ENCODE measurements around the gene CADPS.

CADPS gene

GRCh38 chr3:62482961-62483360 lies 392.3 kb downstream of the CADPS start:
- DNase-seq (ENCODE audit: low read depth) = no peak
- TF ChIP-seq CTCF (IDR thresholded peaks at IDR 0.05; ENCODE audit: low read depth, low read length, missing control alignments) = no peak
- no peak overlapping the region for H3K4me3 ChIP-seq (ENCODE audit: low read depth, low read length)

GRCh38 chr3:62481962-62482361 lies 393.3 kb downstream of the CADPS start:
- no peak for TF ChIP-seq CTCF (IDR thresholded peaks at IDR 0.05; ENCODE audit: low read depth, low read length, missing control alignments)
- no peak for DNase-seq (ENCODE audit: low read depth)
- H3K4me3 ChIP-seq (ENCODE audit: low read depth, low read length) = no peak overlapping the region

GRCh38 chr3:62480056-62480455 lies 395.2 kb downstream of the CADPS start:
- DNase-seq (ENCODE audit: low read depth) = no peak

GRCh38 chr3:62479326-62479725 lies 395.9 kb downstream of the CADPS start:
- no peak overlapping the region for H3K4me3 ChIP-seq (ENCODE audit: low read depth, low read length)
- no peak for DNase-seq (ENCODE audit: low read depth)
- no peak for TF ChIP-seq CTCF (IDR thresholded peaks at IDR 0.05; ENCODE audit: low read depth, low read length, missing control alignments)

More at GRCh38 chr3:62480056-62480455, 395.2 kb downstream of the CADPS start:
- H3K4me3 ChIP-seq (ENCODE audit: low read depth, low read length) = no peak overlapping the region
- TF ChIP-seq CTCF (IDR thresholded peaks at IDR 0.05; ENCODE audit: low read depth, low read length, missing control alignments) = no peak

- no peak for TF ChIP-seq CTCF (IDR thresholded peaks at IDR 0.05; ENCODE audit: low read depth, low read length, missing control alignments)
- no peak for DNase-seq (ENCODE audit: low read depth)
- H3K4me3 ChIP-seq (ENCODE audit: low read depth, low read length) = no peak overlapping the region
These were observed 399.9 kb downstream of the CADPS start for GRCh38 chr3:62475306-62475705.

- TF ChIP-seq CTCF (IDR thresholded peaks at IDR 0.05; ENCODE audit: low read depth, low read length, missing control alignments) = no peak
- no peak overlapping the region for H3K4me3 ChIP-seq (ENCODE audit: low read depth, low read length)
- no peak for DNase-seq (ENCODE audit: low read depth)
These were observed 407.1 kb downstream of the CADPS start for GRCh38 chr3:62467966-62468722.

GRCh38 chr3:62462788-62463187 lies 412.4 kb downstream of the CADPS start:
- no peak for DNase-seq (ENCODE audit: low read depth)
- no peak overlapping the region for H3K4me3 ChIP-seq (ENCODE audit: low read depth, low read length)
- TF ChIP-seq CTCF (IDR thresholded peaks at IDR 0.05; ENCODE audit: low read depth, low read length, missing control alignments) = no peak

Measured in GM12864 (cell line).